ENCODE measurements around the gene TECPR2.

DNA sequence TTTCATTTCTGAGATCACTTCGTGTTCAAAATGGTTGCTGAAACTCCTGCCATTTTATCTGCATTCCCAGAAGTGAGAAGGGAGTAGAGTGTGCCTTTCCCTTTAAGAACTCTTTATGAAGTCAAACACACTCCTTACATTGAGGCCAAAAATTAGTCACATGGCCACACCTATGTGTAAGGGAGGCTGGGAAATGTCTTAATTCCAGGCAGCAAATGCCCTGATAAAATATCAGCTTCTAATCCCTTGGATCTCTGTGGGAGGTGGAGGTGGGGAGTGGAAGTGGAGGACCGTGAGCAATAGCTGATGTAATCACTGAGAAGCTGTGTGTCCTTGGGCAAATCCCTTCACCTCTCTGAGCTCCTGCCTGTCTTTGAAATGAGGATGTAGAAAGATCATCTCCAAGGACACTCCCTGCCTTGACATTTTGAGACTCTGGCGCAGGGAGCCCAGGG is 169.5 kb downstream of the TECPR2 start:
- TF ChIP-seq GLIS3 (CRISPR knock-in tag; IDR thresholded peaks at IDR 0.05) = no peak
- TF ChIP-seq, protein P1, sequence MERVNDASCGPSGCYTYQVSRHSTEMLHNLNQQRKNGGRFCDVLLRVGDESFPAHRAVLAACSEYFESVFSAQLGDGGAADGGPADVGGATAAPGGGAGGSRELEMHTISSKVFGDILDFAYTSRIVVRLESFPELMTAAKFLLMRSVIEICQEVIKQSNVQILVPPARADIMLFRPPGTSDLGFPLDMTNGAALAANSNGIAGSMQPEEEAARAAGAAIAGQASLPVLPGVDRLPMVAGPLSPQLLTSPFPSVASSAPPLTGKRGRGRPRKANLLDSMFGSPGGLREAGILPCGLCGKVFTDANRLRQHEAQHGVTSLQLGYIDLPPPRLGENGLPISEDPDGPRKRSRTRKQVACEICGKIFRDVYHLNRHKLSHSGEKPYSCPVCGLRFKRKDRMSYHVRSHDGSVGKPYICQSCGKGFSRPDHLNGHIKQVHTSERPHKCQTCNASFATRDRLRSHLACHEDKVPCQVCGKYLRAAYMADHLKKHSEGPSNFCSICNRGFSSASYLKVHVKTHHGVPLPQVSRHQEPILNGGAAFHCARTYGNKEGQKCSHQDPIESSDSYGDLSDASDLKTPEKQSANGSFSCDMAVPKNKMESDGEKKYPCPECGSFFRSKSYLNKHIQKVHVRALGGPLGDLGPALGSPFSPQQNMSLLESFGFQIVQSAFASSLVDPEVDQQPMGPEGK (CRISPR knock-in tag; IDR thresholded peaks at IDR 0.05; ENCODE audit: borderline replicate concordance) = no peak
- no peak for TF ChIP-seq ARNTL (CRISPR knock-in tag; IDR thresholded peaks at IDR 0.05; ENCODE audit: borderline replicate concordance, low read depth)
- TF ChIP-seq, protein P2, sequence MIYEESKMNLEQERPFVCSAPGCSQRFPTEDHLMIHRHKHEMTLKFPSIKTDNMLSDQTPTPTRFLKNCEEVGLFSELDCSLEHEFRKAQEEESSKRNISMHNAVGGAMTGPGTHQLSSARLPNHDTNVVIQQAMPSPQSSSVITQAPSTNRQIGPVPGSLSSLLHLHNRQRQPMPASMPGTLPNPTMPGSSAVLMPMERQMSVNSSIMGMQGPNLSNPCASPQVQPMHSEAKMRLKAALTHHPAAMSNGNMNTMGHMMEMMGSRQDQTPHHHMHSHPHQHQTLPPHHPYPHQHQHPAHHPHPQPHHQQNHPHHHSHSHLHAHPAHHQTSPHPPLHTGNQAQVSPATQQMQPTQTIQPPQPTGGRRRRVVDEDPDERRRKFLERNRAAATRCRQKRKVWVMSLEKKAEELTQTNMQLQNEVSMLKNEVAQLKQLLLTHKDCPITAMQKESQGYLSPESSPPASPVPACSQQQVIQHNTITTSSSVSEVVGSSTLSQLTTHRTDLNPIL (CRISPR knock-in tag; IDR thresholded peaks at IDR 0.05; ENCODE audit: low read depth) = no peak
- TF ChIP-seq ZNF565 (CRISPR knock-in tag; conservative IDR thresholded peaks at IDR 0.05; ENCODE audit: low read depth) = no peak

Measured in SK-N-SH treated with all-trans-retinoic acid at 6 μM for 48 hours (cell line).